ENCODE data around the gene LIPH.

LIPH gene

DNA sequence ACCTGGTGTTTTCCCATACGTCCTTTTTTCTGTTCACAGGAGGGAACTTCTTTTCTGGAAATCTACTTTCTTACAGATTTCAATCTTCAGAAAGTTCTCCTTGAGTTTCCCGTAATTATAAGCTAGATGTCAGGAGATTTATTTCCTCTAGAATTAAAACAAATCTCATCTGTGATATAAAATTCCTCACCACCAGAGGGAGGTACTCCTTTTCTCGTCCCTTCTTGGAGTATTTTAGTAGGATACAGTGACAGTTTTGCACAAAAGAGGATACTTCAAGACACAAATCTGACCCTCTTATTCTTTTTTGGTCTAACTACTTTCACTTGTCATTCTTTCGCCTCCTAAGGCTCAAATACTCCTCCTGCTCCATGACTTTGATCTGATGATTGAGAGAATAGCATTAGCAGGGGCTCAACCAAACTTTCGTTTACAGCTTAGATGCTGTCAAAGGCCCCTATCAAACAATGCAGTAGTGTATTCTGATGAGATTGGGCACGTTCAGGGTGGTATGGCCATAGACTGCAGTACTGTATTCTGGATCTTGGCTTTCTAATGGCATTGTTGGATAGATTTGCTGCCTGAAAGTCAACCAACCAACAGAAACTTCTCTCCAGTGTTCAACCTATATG, 91.6 kb downstream of the LIPH start:
- Histone ChIP-seq H4K20me1 (ENCODE audit: control insufficient read depth, insufficient read depth, low read depth, low read length) (no peaks in the 10 kb centered on the region), H3K27ac (ENCODE audit: low read depth, low read length) (no peak overlapping the region), H3K4me2 (ENCODE audit: low read length) (no peak overlapping the region)

DNA sequence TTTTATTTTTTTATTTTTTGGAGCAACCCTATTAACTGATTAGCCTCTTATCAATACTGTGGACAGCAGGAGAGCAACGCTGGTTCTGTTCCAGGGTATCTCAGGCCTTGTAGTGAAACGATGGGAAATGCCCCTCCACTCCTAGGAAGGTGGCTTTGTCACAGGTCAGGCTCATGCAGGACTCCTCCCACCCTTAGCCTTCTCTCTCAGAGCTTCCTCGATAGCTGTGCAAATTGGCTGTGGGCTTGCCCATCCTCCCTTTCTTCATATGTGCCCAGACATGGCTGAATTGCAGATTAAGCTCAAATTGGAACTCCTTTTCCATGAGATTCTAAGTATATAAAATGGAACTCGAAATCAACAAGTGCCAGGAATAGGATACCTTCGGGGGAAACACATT, 92.1 kb downstream of the LIPH start:
- H3K79me2 ChIP-seq (ENCODE audit: control insufficient read depth, low read length): no peaks in the 10 kb centered on the region
- no peaks in the 10 kb centered on the region for H3K4me1 ChIP-seq (ENCODE audit: control insufficient read depth, low read length)
- no peaks in the 10 kb centered on the region for H3F3A ChIP-seq (ENCODE audit: control insufficient read depth, insufficient read depth)
- H3K36me3 ChIP-seq (ENCODE audit: control insufficient read depth, low read length): no peaks in the 10 kb centered on the region
- no peaks in the 10 kb centered on the region for H3K27me3 ChIP-seq (ENCODE audit: control insufficient read depth, low read length)
- TF ChIP-seq, protein P1, sequence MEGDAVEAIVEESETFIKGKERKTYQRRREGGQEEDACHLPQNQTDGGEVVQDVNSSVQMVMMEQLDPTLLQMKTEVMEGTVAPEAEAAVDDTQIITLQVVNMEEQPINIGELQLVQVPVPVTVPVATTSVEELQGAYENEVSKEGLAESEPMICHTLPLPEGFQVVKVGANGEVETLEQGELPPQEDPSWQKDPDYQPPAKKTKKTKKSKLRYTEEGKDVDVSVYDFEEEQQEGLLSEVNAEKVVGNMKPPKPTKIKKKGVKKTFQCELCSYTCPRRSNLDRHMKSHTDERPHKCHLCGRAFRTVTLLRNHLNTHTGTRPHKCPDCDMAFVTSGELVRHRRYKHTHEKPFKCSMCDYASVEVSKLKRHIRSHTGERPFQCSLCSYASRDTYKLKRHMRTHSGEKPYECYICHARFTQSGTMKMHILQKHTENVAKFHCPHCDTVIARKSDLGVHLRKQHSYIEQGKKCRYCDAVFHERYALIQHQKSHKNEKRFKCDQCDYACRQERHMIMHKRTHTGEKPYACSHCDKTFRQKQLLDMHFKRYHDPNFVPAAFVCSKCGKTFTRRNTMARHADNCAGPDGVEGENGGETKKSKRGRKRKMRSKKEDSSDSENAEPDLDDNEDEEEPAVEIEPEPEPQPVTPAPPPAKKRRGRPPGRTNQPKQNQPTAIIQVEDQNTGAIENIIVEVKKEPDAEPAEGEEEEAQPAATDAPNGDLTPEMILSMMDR (IDR thresholded peaks at IDR 0.05; ENCODE audit: low read depth, low read length, poor library complexity, severe bottlenecking): no peak
- no peak for TF ChIP-seq EZH2phosphoT487 (IDR thresholded peaks at IDR 0.05; ENCODE audit: borderline replicate concordance, low read length)
- no peak overlapping the region for H3K4me3 ChIP-seq (ENCODE audit: low read length)
- H3K9me3 ChIP-seq (ENCODE audit: control insufficient read depth, insufficient read depth, low read length): no peaks in the 10 kb centered on the region
- H3K27ac ChIP-seq (ENCODE audit: low read depth, low read length): no peak overlapping the region
- no peak overlapping the region for H3K4me2 ChIP-seq (ENCODE audit: low read length)
- H4K20me1 ChIP-seq (ENCODE audit: control insufficient read depth, insufficient read depth, low read depth, low read length): no peaks in the 10 kb centered on the region
- H3K9me2 ChIP-seq (replicated peaks; ENCODE audit: control insufficient read depth, low read length): no peaks in the 10 kb centered on the region

More for the DNA sequence above, 91.6 kb downstream of the LIPH start:
- no peaks in the 10 kb centered on the region for H3K27me3 ChIP-seq (ENCODE audit: control insufficient read depth, low read length)
- H3K4me1 ChIP-seq (ENCODE audit: control insufficient read depth, low read length): no peaks in the 10 kb centered on the region
- no peaks in the 10 kb centered on the region for H3K36me3 ChIP-seq (ENCODE audit: control insufficient read depth, low read length)
- no peaks in the 10 kb centered on the region for H3K9me2 ChIP-seq (replicated peaks; ENCODE audit: control insufficient read depth, low read length)
- H3K79me2 ChIP-seq (ENCODE audit: control insufficient read depth, low read length): no peaks in the 10 kb centered on the region
- no peak overlapping the region for H3K4me3 ChIP-seq (ENCODE audit: low read length)
- TF ChIP-seq, protein P1 (IDR thresholded peaks at IDR 0.05; ENCODE audit: low read depth, low read length, poor library complexity, severe bottlenecking): peak; percentile 48
- no peak for TF ChIP-seq EZH2phosphoT487 (IDR thresholded peaks at IDR 0.05; ENCODE audit: borderline replicate concordance, low read length)
- no peaks in the 10 kb centered on the region for H3F3A ChIP-seq (ENCODE audit: control insufficient read depth, insufficient read depth)
- H3K9me3 ChIP-seq (ENCODE audit: control insufficient read depth, insufficient read depth, low read length): no peaks in the 10 kb centered on the region

DNA sequence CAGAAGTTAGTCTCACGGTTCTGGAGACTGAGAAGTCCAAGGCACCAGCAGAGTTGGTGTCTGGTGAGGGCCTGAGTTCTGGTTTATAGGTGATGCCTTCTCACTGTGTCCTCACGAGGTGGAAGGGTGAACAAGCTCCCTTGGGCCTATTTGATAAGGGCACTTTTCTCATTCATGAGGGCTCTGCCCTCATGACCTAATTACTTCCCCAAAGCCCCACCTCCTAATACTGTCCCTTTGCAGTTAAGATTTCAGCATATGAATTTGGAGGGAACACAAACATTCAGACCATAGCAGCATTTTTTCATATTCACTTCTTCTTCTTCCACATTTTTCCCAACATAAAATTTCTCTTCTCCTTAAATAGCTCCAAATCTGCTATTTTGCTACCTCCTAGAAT, 95.0 kb downstream of the LIPH start:
- Histone ChIP-seq H3F3A (ENCODE audit: control insufficient read depth, insufficient read depth) (no peaks in the 10 kb centered on the region), H3K4me2 (ENCODE audit: low read length) (no peak overlapping the region), H3K27ac (ENCODE audit: low read depth, low read length) (no peak overlapping the region), H3K4me1 (ENCODE audit: control insufficient read depth, low read length) (no peaks in the 10 kb centered on the region), H3K36me3 (ENCODE audit: control insufficient read depth, low read length) (no peaks in the 10 kb centered on the region), H3K4me3 (ENCODE audit: low read length) (no peak overlapping the region), H4K20me1 (ENCODE audit: control insufficient read depth, insufficient read depth, low read depth, low read length) (no peaks in the 10 kb centered on the region), H3K79me2 (ENCODE audit: control insufficient read depth, low read length) (no peaks in the 10 kb centered on the region), H3K27me3 (ENCODE audit: control insufficient read depth, low read length) (no peaks in the 10 kb centered on the region), H3K9me3 (ENCODE audit: control insufficient read depth, insufficient read depth, low read length) (no peaks in the 10 kb centered on the region), H3K9me2 (replicated peaks; ENCODE audit: control insufficient read depth, low read length) (no peaks in the 10 kb centered on the region)
- no peak for TF ChIP-seq EZH2phosphoT487 (IDR thresholded peaks at IDR 0.05; ENCODE audit: borderline replicate concordance, low read length)
- TF ChIP-seq, protein P1 (IDR thresholded peaks at IDR 0.05; ENCODE audit: low read depth, low read length, poor library complexity, severe bottlenecking): no peak
